ENCODE measurements around the gene CALM1. TPM values are rescaled to one million over a fixed set of nuclear protein-coding genes. Genes with fewer than 3 reads are reported as not detected.

Gene CALM1
- total and polyA plus RNA-seq, 4 donors, result 490 to 1,141 (median 1,028) TPM

DNA sequence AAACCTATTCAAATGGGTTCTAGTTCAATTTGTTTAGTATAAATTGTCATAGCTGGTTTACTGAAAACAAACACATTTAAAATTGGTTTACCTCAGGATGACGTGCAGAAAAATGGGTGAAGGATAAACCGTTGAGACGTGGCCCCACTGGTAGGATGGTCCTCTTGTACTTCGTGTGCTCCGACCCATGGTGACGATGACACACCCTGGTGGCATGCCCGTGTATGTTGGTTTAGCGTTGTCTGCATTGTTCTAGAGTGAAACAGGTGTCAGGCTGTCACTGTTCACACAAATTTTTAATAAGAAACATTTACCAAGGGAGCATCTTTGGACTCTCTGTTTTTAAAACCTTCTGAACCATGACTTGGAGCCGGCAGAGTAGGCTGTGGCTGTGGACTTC is 8.3 kb downstream of the CALM1 start:
- H3K36me3 ChIP-seq (ENCODE audit: control insufficient read depth, insufficient read depth, low read length), result peaks cover 47% of the 10 kb centered on the region
- H3K27ac ChIP-seq (ENCODE audit: low read depth, low read length), result no peak overlapping the region

DNA sequence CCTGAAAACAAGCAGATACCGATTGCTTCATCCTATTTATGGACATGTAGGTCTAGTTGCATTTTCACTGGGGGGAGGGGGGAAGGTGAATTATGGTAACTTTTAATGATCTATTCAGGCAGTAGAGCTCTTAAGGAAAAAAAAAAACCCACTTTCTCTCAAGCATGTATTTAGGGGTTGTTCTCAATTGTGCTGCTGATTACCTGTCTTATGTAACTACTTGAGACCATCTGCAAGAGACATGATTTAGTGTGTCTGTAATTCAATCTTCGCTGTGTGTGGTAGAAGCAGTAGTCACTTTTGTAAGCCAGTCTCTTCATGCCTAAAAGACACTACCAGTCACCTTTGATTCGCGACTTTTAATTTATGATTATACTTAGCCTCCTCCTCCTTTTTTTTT is 8.9 kb downstream of the CALM1 start:
- no peaks in the 10 kb centered on the region for H3K27me3 ChIP-seq (ENCODE audit: control insufficient read depth, insufficient read depth, low read length)
- H3K27ac ChIP-seq (ENCODE audit: low read depth, low read length), result peak overlapping the region; percentile 57
- H3K36me3 ChIP-seq (ENCODE audit: control insufficient read depth, insufficient read depth, low read length), result peaks cover 44% of the 10 kb centered on the region
- H3K4me3 ChIP-seq (ENCODE audit: low read depth, low read length), result no peak overlapping the region
- no CpG with 5 or more reads among the region's 4 CpGs for WGBS (ENCODE audit: insufficient coverage)
- no peak for DNase-seq (ENCODE audit: low read depth in 4 of 6, low spot score in 6 of 6)
- H3K9me3 ChIP-seq (ENCODE audit: control insufficient read depth, insufficient read depth, low read length), result no peaks in the 10 kb centered on the region
- H3K4me1 ChIP-seq (ENCODE audit: control insufficient read depth, insufficient read depth, low read length), result peaks cover 41% of the 10 kb centered on the region

More for the DNA sequence above, 8.3 kb downstream of the CALM1 start:
- no peak for DNase-seq (ENCODE audit: low read depth in 4 of 6, low spot score in 6 of 6)
- Histone ChIP-seq H3K4me3 (ENCODE audit: low read depth, low read length) (no peak overlapping the region), H3K27me3 (ENCODE audit: control insufficient read depth, insufficient read depth, low read length) (no peaks in the 10 kb centered on the region), H3K9me3 (ENCODE audit: control insufficient read depth, insufficient read depth, low read length) (no peaks in the 10 kb centered on the region), H3K4me1 (ENCODE audit: control insufficient read depth, insufficient read depth, low read length) (peaks cover 47% of the 10 kb centered on the region)
- WGBS (ENCODE audit: insufficient coverage), result 86% methylated on average over 9 of the region's 9 CpGs

DNA sequence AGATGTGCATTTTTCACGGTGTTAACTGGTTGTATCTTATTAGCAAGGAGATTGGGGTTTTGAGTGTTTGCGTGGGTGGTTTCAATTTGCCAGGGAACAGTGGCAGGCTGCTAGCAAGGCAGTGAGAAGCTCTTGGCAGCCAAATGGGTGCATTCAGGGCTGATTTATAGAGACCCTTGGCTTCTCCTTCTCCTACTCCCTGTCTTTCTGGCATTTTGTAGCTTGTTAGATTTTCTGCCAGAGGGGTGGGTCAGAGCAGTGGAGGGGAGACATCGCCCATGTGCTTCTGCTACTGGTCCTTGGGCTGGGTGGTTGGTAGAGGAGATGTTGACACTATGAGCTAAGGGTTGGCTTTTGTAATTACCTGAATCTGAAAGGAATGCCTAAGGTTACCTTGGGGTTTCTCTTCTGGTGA is 9.6 kb downstream of the CALM1 start:
- peak overlapping the region; percentile 57 for H3K27ac ChIP-seq (ENCODE audit: low read depth, low read length)
- H3K4me3 ChIP-seq (ENCODE audit: low read depth, low read length), result no peak overlapping the region
- peaks cover 40% of the 10 kb centered on the region for H3K36me3 ChIP-seq (ENCODE audit: control insufficient read depth, insufficient read depth, low read length)
- DNase-seq (ENCODE audit: low read depth in 4 of 6, low spot score in 6 of 6), result peak in 3 of 6 donors; percentile 67 to 89 (median 72)
- WGBS (ENCODE audit: insufficient coverage), result 23% methylated on average over 3 of the region's 3 CpGs
- no peaks in the 10 kb centered on the region for H3K27me3 ChIP-seq (ENCODE audit: control insufficient read depth, insufficient read depth, low read length)
- H3K9me3 ChIP-seq (ENCODE audit: control insufficient read depth, insufficient read depth, low read length), result no peaks in the 10 kb centered on the region
- H3K4me1 ChIP-seq (ENCODE audit: control insufficient read depth, insufficient read depth, low read length), result peaks cover 36% of the 10 kb centered on the region

GRCh38 chr14:90407230-90407629 is 10.4 kb downstream of the CALM1 start:
- Histone ChIP-seq H3K4me1 (ENCODE audit: control insufficient read depth, insufficient read depth, low read length) (peaks cover 28% of the 10 kb centered on the region), H3K4me3 (ENCODE audit: low read depth, low read length) (no peak overlapping the region), H3K27me3 (ENCODE audit: control insufficient read depth, insufficient read depth, low read length) (no peaks in the 10 kb centered on the region), H3K27ac (ENCODE audit: low read depth, low read length) (peak overlapping the region; percentile 57), H3K9me3 (ENCODE audit: control insufficient read depth, insufficient read depth, low read length) (no peaks in the 10 kb centered on the region), H3K36me3 (ENCODE audit: control insufficient read depth, insufficient read depth, low read length) (peaks cover 32% of the 10 kb centered on the region)
- WGBS (ENCODE audit: insufficient coverage), result no CpG with 5 or more reads among the region's 3 CpGs
- DNase-seq (ENCODE audit: low read depth in 4 of 6, low spot score in 6 of 6), result peak in 1 of 6 donors; percentile 84

DNA sequence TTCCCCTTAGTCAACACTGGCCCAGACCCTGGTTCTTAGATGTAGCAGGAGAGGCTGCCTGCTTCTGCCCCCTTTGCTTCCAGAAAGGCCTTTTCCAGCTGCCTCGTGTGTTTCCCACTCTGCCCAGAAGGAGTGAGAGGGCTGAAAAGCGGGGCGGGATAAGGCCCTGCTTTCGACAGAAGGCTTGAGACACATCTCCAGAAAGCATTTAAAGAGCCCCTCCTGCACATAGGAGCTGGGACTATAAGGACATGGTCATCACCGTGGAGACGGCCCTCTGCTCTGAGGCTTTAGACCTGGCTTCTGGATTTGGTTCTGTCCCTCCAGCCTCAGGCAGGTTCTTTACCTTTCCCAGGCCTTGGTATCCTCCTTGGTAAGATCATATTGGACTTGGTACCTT is 11.9 kb downstream of the CALM1 start:
- peaks cover 20% of the 10 kb centered on the region for H3K36me3 ChIP-seq (ENCODE audit: control insufficient read depth, insufficient read depth, low read length)
- no peak overlapping the region for H3K4me3 ChIP-seq (ENCODE audit: low read depth, low read length)
- no peak for DNase-seq (ENCODE audit: low read depth in 4 of 6, low spot score in 6 of 6)
- no peaks in the 10 kb centered on the region for H3K9me3 ChIP-seq (ENCODE audit: control insufficient read depth, insufficient read depth, low read length)
- no peaks in the 10 kb centered on the region for H3K27me3 ChIP-seq (ENCODE audit: control insufficient read depth, insufficient read depth, low read length)
- peaks cover 28% of the 10 kb centered on the region for H3K4me1 ChIP-seq (ENCODE audit: control insufficient read depth, insufficient read depth, low read length)
- H3K27ac ChIP-seq (ENCODE audit: low read depth, low read length), result peak overlapping the region; percentile 61
- WGBS (ENCODE audit: insufficient coverage), result 55% methylated on average over 5 of the region's 6 CpGs

DNA sequence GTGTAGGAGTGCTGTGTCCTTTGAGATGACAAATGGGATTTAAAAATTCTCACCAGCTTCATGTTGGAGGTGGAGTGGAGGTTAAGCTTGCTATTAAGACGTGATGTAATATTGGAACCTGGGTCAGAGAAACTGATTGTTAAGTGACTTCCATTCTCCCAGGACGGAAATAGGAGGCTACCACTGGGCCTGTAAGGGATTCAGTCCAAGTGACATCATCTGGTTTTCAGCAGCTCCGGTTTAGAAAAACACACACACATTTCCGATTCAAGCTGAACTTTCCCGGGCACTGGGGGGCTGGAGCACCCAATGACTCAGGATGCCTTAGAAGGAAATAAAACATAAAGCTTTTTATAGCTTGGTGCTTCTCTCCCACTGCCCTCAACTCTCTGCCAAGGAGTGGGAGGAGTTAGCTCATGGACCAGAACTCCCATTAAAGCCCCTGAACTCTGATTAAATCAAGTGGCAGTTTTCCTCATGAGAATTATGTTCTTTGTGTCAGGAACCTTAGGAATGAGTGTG is 12.4 kb downstream of the CALM1 start:
- WGBS (ENCODE audit: insufficient coverage), result 25% methylated on average over 2 of the region's 5 CpGs

GRCh38 chr14:90412058-90412457 is 15.2 kb downstream of the CALM1 start:
- DNase-seq (ENCODE audit: low read depth in 4 of 6, low spot score in 6 of 6), result no peak
- H3K27ac ChIP-seq (ENCODE audit: low read depth, low read length), result no peak overlapping the region
- no peak overlapping the region for H3K4me3 ChIP-seq (ENCODE audit: low read depth, low read length)
- H3K4me1 ChIP-seq (ENCODE audit: control insufficient read depth, insufficient read depth, low read length), result peaks cover 17% of the 10 kb centered on the region
- H3K36me3 ChIP-seq (ENCODE audit: control insufficient read depth, insufficient read depth, low read length), result peaks cover 3% of the 10 kb centered on the region
- WGBS (ENCODE audit: insufficient coverage), result no CpG with 5 or more reads among the region's 2 CpGs
- H3K9me3 ChIP-seq (ENCODE audit: control insufficient read depth, insufficient read depth, low read length), result no peaks in the 10 kb centered on the region
- H3K27me3 ChIP-seq (ENCODE audit: control insufficient read depth, insufficient read depth, low read length), result no peaks in the 10 kb centered on the region

More for the DNA sequence above, 12.4 kb downstream of the CALM1 start:
- no peaks in the 10 kb centered on the region for H3K9me3 ChIP-seq (ENCODE audit: control insufficient read depth, insufficient read depth, low read length)
- peaks cover 17% of the 10 kb centered on the region for H3K36me3 ChIP-seq (ENCODE audit: control insufficient read depth, insufficient read depth, low read length)
- no peak overlapping the region for H3K4me3 ChIP-seq (ENCODE audit: low read depth, low read length)
- DNase-seq (ENCODE audit: low read depth in 4 of 6, low spot score in 6 of 6), result peak in 2 of 6 donors; percentile 63 to 74
- H3K27me3 ChIP-seq (ENCODE audit: control insufficient read depth, insufficient read depth, low read length), result no peaks in the 10 kb centered on the region
- H3K27ac ChIP-seq (ENCODE audit: low read depth, low read length), result peak overlapping the region; percentile 61
- H3K4me1 ChIP-seq (ENCODE audit: control insufficient read depth, insufficient read depth, low read length), result peaks cover 28% of the 10 kb centered on the region

- no peak overlapping the region for H3K4me3 ChIP-seq (ENCODE audit: low read depth, low read length)
Measured at GRCh38 chr14:90416720-90417119, 19.9 kb downstream of the CALM1 start.

GRCh38 chr14:90418053-90418452 is 21.2 kb downstream of the CALM1 start:
- Histone ChIP-seq H3K4me3 (ENCODE audit: low read depth, low read length) (no peak overlapping the region), H3K27ac (ENCODE audit: low read depth, low read length) (no peak overlapping the region), H3K36me3 (ENCODE audit: control insufficient read depth, insufficient read depth, low read length) (no peaks in the 10 kb centered on the region), H3K4me1 (ENCODE audit: control insufficient read depth, insufficient read depth, low read length) (peaks cover 19% of the 10 kb centered on the region), H3K27me3 (ENCODE audit: control insufficient read depth, insufficient read depth, low read length) (no peaks in the 10 kb centered on the region), H3K9me3 (ENCODE audit: control insufficient read depth, insufficient read depth, low read length) (peaks cover 2% of the 10 kb centered on the region)
- WGBS (ENCODE audit: insufficient coverage), result no CpG with 5 or more reads among the region's 2 CpGs
- DNase-seq (ENCODE audit: low read depth in 4 of 6, low spot score in 6 of 6), result no peak

More at GRCh38 chr14:90416720-90417119, 19.9 kb downstream of the CALM1 start:
- WGBS (ENCODE audit: insufficient coverage), result 42% methylated on average over 5 of the region's 7 CpGs
- no peak overlapping the region for H3K27ac ChIP-seq (ENCODE audit: low read depth, low read length)
- DNase-seq (ENCODE audit: low read depth in 4 of 6, low spot score in 6 of 6), result peak in 1 of 6 donors; percentile 57
- no peaks in the 10 kb centered on the region for H3K36me3 ChIP-seq (ENCODE audit: control insufficient read depth, insufficient read depth, low read length)
- H3K4me1 ChIP-seq (ENCODE audit: control insufficient read depth, insufficient read depth, low read length), result peaks cover 18% of the 10 kb centered on the region
- H3K9me3 ChIP-seq (ENCODE audit: control insufficient read depth, insufficient read depth, low read length), result peaks cover 2% of the 10 kb centered on the region
- H3K27me3 ChIP-seq (ENCODE audit: control insufficient read depth, insufficient read depth, low read length), result no peaks in the 10 kb centered on the region

- no peaks in the 10 kb centered on the region for H3K27me3 ChIP-seq (ENCODE audit: control insufficient read depth, insufficient read depth, low read length)
- DNase-seq (ENCODE audit: low read depth in 4 of 6, low spot score in 6 of 6), result peak in 3 of 6 donors; percentile 31 to 79 (median 73)
- peaks cover 2% of the 10 kb centered on the region for H3K9me3 ChIP-seq (ENCODE audit: control insufficient read depth, insufficient read depth, low read length)
- WGBS (ENCODE audit: insufficient coverage), result 63% methylated on average over 12 of the region's 12 CpGs
- no peak overlapping the region for H3K4me3 ChIP-seq (ENCODE audit: low read depth, low read length)
- peaks cover 30% of the 10 kb centered on the region for H3K4me1 ChIP-seq (ENCODE audit: control insufficient read depth, insufficient read depth, low read length)
- H3K36me3 ChIP-seq (ENCODE audit: control insufficient read depth, insufficient read depth, low read length), result no peaks in the 10 kb centered on the region
- peak overlapping the region; percentile 19 for H3K27ac ChIP-seq (ENCODE audit: low read depth, low read length)
Measured at GRCh38 chr14:90419200-90419599, 22.4 kb downstream of the CALM1 start.

Measured in spinal cord (tissue), 10 donors.